ENCODE measurements around the gene ICAM5.

Gene ICAM5

DNA sequence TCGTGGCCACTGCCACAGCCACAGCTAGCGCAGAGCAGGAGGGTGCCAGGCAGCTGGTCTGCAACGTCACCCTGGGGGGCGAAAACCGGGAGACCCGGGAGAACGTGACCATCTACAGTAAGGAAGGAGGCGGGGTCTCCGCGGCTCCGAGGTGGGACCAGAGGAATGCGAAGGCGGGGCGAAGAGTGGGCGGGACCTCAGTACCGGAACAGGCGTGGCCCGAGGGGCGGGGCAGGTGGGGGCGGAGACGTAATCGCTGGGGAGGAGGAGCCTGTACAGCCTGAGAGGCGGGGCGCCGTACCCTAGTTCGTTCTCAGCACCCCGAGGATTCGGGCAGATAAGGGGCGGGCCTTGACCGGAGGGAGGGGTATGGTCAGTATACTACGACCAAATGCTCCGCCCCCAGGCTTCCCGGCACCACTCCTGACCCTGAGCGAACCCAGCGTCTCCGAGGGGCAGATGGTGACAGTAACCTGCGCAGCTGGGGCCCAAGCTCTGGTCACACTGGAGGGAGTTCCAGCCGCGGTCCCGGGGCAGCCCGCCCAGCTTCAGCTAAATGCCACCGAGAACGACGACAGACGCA is 2.5 kb downstream of the ICAM5 start:
- TF ChIP-seq TAF1 (IDR thresholded peaks at IDR 0.05; ENCODE audit: borderline replicate concordance, insufficient read depth, low read length), result no peak
- TF ChIP-seq, protein P1, sequence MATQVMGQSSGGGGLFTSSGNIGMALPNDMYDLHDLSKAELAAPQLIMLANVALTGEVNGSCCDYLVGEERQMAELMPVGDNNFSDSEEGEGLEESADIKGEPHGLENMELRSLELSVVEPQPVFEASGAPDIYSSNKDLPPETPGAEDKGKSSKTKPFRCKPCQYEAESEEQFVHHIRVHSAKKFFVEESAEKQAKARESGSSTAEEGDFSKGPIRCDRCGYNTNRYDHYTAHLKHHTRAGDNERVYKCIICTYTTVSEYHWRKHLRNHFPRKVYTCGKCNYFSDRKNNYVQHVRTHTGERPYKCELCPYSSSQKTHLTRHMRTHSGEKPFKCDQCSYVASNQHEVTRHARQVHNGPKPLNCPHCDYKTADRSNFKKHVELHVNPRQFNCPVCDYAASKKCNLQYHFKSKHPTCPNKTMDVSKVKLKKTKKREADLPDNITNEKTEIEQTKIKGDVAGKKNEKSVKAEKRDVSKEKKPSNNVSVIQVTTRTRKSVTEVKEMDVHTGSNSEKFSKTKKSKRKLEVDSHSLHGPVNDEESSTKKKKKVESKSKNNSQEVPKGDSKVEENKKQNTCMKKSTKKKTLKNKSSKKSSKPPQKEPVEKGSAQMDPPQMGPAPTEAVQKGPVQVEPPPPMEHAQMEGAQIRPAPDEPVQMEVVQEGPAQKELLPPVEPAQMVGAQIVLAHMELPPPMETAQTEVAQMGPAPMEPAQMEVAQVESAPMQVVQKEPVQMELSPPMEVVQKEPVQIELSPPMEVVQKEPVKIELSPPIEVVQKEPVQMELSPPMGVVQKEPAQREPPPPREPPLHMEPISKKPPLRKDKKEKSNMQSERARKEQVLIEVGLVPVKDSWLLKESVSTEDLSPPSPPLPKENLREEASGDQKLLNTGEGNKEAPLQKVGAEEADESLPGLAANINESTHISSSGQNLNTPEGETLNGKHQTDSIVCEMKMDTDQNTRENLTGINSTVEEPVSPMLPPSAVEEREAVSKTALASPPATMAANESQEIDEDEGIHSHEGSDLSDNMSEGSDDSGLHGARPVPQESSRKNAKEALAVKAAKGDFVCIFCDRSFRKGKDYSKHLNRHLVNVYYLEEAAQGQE (IDR thresholded peaks at IDR 0.05; ENCODE audit: insufficient read depth in 1 of 2, low read depth in 2 of 2, low read length in 2 of 2), result no peak
- TF ChIP-seq FOXP2 (optimal IDR thresholded peaks at IDR 0.05; ENCODE audit: borderline replicate concordance, extremely low read depth, extremely low read length, insufficient read depth), result no peak
- no peak for TF ChIP-seq POLR2AphosphoS5 (IDR thresholded peaks at IDR 0.05; ENCODE audit: low read depth, low read length)
- no peak for TF ChIP-seq SIN3A (IDR thresholded peaks at IDR 0.05; ENCODE audit: borderline replicate concordance, insufficient read depth, low read length)

DNA sequence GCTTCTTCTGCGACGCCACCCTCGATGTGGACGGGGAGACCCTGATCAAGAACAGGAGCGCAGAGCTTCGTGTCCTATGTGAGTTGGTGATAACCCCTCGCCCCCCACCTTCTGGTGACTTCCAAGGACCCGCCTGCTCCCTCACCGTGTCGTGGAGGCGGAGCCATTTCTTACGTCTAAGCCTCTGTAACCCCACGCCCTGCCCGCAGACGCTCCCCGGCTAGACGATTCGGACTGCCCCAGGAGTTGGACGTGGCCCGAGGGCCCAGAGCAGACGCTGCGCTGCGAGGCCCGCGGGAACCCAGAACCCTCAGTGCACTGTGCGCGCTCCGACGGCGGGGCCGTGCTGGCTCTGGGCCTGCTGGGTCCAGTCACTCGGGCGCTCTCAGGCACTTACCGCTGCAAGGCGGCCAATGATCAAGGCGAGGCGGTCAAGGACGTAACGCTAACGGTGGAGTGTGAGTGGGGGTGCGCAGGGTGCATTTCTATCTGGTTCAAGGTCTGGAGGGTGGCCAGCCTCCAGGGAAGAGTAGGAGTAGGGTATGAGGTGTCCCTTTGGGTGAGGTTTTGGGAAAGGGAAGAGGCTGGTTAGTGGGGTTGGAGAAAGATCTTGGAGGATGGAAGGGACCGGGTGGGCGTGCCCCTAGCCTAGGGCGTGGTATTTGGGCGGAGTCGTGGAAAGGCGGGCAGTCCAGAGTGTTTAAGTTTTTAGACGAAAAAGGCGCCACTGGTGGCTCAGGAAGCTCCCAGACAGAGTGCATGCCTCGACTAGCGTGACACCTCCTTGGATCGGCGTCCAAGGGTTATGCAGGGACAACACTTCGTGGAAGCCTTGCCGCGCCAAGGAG is 3.3 kb downstream of the ICAM5 start:
- no peak for TF ChIP-seq POLR2AphosphoS5 (IDR thresholded peaks at IDR 0.05; ENCODE audit: low read depth, low read length)
- TF ChIP-seq SIN3A (IDR thresholded peaks at IDR 0.05; ENCODE audit: borderline replicate concordance, insufficient read depth, low read length), result no peak
- TF ChIP-seq, protein P1 (IDR thresholded peaks at IDR 0.05; ENCODE audit: insufficient read depth in 1 of 2, low read depth in 2 of 2, low read length in 2 of 2), result no peak
- TF ChIP-seq FOXP2 (optimal IDR thresholded peaks at IDR 0.05; ENCODE audit: borderline replicate concordance, extremely low read depth, extremely low read length, insufficient read depth), result no peak
- no peak for TF ChIP-seq TAF1 (IDR thresholded peaks at IDR 0.05; ENCODE audit: borderline replicate concordance, insufficient read depth, low read length)

DNA sequence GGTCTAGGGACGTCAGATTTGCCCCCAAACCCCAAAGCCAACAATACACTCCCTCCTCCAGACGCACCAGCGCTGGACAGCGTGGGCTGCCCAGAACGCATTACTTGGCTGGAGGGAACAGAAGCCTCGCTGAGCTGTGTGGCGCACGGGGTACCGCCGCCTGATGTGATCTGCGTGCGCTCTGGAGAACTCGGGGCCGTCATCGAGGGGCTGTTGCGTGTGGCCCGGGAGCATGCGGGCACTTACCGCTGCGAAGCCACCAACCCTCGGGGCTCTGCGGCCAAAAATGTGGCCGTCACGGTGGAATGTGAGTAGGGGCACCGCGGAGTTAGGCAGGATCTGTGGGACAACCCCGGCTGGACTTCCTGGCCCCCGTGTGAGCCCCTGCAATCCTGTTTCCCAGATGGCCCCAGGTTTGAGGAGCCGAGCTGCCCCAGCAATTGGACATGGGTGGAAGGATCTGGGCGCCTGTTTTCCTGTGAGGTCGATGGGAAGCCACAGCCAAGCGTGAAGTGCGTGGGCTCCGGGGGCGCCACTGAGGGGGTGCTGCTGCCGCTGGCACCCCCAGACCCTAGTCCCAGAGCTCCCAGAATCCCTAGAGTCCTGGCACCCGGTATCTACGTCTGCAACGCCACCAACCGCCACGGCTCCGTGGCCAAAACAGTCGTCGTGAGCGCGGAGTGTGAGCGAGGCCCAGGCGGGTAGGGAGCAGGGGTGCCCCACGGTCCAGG is 4.0 kb downstream of the ICAM5 start:
- TF ChIP-seq, protein P1 (IDR thresholded peaks at IDR 0.05; ENCODE audit: insufficient read depth in 1 of 2, low read depth in 2 of 2, low read length in 2 of 2), result no peak
- TF ChIP-seq SIN3A (IDR thresholded peaks at IDR 0.05; ENCODE audit: borderline replicate concordance, insufficient read depth, low read length), result no peak
- no peak for TF ChIP-seq POLR2AphosphoS5 (IDR thresholded peaks at IDR 0.05; ENCODE audit: low read depth, low read length)
- TF ChIP-seq FOXP2 (optimal IDR thresholded peaks at IDR 0.05; ENCODE audit: borderline replicate concordance, extremely low read depth, extremely low read length, insufficient read depth), result no peak
- TF ChIP-seq TAF1 (IDR thresholded peaks at IDR 0.05; ENCODE audit: borderline replicate concordance, insufficient read depth, low read length), result no peak

DNA sequence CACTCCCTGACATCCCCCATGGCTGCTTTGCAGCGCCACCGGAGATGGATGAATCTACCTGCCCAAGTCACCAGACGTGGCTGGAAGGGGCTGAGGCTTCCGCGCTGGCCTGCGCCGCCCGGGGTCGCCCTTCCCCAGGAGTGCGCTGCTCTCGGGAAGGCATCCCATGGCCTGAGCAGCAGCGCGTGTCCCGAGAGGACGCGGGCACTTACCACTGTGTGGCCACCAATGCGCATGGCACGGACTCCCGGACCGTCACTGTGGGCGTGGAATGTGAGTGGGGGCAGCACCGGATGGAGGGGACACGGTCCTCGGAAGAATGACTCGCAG is 4.6 kb downstream of the ICAM5 start:
- no peak for TF ChIP-seq TAF1 (IDR thresholded peaks at IDR 0.05; ENCODE audit: borderline replicate concordance, insufficient read depth, low read length)
- TF ChIP-seq POLR2AphosphoS5 (IDR thresholded peaks at IDR 0.05; ENCODE audit: low read depth, low read length), result no peak

DNA sequence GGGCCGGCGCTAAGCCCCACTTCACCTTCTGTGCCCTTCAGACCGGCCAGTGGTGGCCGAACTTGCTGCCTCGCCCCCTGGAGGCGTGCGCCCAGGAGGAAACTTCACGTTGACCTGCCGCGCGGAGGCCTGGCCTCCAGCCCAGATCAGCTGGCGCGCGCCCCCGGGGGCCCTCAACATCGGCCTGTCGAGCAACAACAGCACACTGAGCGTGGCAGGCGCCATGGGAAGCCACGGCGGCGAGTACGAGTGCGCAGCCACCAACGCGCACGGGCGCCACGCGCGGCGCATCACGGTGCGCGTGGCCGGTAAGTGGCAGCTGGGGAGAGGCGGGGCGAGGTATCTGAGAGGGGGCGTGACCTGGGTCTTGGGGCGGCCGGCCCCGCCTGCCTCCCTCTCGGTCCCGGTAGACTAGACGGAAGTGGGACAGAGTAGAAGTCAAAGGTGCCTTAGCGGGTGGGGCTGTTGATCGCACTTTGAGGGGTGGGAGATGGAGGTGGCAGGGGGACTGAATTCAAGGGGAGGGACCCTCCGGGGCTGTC is 5.6 kb downstream of the ICAM5 start:
- no peak for TF ChIP-seq SIN3A (IDR thresholded peaks at IDR 0.05; ENCODE audit: borderline replicate concordance, insufficient read depth, low read length)
- TF ChIP-seq TAF1 (IDR thresholded peaks at IDR 0.05; ENCODE audit: borderline replicate concordance, insufficient read depth, low read length), result no peak

All from PFSK-1 (cell line).